NCI-H1436 treated with DMSO at 0.1 percent for 48 hours (cell line): ENCODE data around the gene DHRS2.
"Not testable (repeated sequence)": the region's sequence is repeated elsewhere in the genome, so short reads cannot be mapped to it uniquely, and the experiment has no call there.

Experiments
- DNase-seq: peaks from one replicate; lab custom pipeline; 2025; lab: John Stamatoyannopoulos, UW

DHRS2 gene

DNA sequence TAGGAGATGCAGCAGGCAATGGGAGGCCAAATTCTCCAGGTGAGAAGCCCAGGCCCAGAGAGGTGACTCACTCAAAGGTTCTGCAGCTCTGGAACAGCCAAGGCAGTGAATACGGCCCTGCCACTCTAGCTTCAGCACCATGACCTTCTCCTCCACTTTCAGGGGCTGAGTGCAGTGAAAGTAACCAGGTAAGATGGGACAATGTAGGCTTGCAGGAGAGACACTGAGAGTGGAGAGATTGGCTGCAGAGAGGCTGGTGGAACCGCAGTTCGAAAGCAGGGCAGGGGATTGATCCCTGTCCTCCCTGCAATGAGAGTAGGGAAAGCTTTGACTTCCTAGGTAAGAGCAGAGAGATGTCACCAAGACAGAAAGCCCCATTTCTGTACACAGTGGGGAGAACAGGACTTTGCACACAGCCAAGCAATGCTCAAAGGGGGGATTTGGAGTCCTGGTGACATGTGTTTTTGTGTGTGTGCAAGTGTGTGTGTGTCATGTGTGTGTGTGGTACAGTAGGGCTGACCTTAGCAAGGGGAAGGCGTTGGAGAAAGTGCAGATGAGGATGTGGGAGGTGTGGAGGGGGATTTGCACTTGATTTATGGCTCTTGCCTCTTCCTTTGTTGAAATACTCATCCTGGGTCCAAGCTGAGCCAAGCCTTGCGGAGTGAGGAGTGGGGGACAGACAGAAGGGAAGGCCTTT lies 12.7 kb downstream of the DHRS2 start:
- DNase-seq, result no peak

- DNase-seq, result no peak
These were observed 14.3 kb downstream of the DHRS2 start for GRCh38 chr14:23650506-23650905.

GRCh38 chr14:23653051-23653450 lies 16.9 kb downstream of the DHRS2 start:
- no peak for DNase-seq

GRCh38 chr14:23654231-23654630 lies 18.1 kb downstream of the DHRS2 start:
- no peak for DNase-seq

DNA sequence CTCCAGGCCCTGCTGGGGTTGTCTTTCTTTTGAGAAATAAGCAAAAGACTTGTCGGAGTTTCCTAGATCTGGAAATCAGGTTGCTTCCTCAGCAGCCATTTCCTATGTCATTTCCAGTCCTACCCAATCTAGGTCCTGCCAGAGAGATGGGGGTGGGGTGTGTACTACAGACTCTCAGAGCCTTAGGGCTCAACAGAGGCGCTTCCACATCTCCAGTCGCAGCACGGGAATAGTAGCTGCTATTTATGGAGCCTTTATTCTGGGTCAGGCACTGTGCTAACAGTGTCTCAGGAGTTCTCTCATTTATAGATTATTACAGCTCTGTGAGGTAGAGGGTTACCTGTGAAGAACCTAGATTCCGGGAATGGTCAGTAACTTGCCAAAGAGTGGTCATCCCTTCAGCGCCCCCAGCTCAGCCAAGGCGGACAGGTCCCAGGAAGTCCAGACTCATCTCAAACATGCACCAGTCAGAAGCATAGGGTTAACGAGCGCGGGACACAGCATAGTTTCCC lies 21.9 kb downstream of the DHRS2 start:
- DNase-seq, result no peak

- no peak for DNase-seq
These were observed 24.4 kb downstream of the DHRS2 start for GRCh38 chr14:23660290-23661226.

GRCh38 chr14:23661542-23661941 lies 25.4 kb downstream of the DHRS2 start:
- no peak for DNase-seq

GRCh38 chr14:23663127-23663526 lies 27.0 kb downstream of the DHRS2 start:
- DNase-seq, result no peak

DNA sequence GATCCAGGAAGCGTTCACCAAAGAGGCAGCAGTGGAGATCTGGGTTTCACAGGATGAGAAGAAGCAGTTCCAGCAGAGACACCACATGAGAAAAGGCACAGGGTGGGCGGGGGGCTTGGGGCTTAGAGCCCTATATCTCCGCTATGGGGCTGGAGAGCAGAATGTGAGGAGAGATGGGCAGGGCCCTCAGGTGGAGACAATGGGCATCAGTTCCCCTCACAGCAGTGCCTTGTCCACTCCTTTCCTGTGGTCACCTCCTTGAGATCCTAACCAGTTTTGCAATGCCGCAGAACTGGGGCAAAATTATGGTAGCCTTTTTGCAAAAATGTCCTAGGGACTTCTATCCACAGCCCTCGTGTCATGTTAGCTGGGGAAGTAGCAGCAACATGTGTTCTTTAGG lies 27.5 kb downstream of the DHRS2 start:
- DNase-seq, result no peak

DNA sequence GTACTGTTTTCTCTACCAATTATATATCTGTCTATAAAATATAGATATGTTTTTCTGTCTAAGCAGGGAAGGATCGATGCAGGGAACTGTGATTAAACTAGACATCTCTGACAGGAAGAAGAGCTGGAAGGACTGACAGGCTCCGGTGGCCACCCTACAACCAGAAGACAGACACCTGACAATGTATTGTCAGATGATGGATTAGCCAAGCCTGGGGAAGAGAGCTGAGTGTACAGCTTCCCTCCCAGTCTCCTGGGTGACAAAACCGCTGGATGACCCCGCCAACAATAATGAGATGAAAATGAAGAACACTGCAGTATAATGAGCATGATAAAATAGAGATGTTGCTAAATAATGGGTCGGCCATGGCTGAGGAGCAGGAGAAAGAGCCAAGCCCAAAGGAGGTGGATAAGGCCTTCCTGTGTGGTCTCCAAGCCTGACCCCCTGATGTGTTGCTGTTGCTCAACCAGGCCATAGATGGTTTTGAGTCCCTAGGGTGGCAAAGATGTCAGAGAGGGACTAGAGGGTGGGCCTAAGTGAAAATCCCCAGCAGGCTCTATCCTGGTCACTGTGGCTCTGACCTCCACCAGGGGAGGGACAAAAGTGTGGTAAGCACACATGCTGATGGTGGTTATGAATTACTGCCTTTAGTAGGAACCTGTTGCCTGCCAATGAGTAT lies 28.2 kb downstream of the DHRS2 start:
- DNase-seq, result no peak

GRCh38 chr14:23665302-23666016 lies 29.3 kb downstream of the DHRS2 start:
- DNase-seq, result no peak

DNA sequence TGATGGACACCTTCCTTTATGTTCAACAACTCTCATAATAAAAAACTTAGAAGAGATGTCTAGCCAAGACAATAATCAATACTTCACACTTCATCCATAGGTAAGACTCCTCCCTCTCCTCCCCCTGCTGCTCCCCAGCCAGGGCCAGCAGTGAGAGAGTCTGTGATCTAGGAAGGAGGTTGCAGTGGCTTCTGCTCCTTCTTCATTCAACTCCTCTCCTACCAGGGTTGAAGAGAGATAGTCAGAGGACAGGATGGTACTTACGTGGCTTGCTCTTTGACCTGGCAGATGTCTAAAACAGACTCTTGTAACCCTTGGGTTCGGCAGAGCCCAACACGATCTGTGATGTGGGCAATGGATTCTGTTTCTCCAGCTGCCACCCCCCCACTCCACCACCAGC lies 31.0 kb downstream of the DHRS2 start:
- DNase-seq, result no peak

GRCh38 chr14:23669441-23669840 lies 33.3 kb downstream of the DHRS2 start:
- no peak for DNase-seq

GRCh38 chr14:23670481-23670880 lies 34.3 kb downstream of the DHRS2 start:
- no peak for DNase-seq

DNA sequence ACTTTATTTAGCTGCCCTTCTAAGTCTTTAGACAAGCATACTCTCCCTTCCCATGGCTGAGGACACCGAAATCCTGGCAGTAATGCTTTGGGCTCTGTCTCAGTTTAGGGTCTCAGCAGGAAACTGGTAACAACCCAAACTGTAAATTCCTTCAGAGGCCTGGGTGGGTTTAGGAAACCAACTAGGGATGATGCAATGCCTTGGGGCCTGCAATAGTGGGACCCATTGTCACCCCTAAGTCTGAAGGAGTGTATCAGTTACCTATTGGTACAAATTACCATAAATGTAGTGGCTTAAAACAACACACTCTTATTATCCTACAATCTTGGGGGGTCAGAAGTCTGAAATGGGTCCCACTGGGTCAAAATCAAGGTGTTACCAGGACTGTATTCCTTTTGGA lies 36.0 kb downstream of the DHRS2 start:
- DNase-seq, result no peak

DNA sequence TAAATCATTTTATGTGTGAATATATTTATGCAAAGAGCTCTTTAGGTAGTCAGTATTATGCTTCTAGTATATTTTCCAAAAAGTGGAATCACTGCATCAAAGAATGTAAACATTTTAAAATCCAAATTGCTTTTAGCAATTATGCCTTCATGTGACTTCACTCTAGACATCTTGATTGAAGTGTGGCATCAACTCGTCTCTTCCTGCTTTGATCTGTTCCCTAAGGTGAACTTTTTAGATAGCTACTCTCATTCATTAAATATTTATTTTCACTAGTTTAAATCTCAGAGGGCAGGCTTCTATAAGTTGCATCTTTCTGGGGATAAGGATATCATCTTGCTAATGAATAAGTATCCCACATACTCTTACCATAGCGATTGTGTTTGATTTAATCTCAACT lies 39.2 kb downstream of the DHRS2 start:
- no peak for DNase-seq

- no peak for DNase-seq
These were observed 39.7 kb downstream of the DHRS2 start for GRCh38 chr14:23675906-23676305.

DNA sequence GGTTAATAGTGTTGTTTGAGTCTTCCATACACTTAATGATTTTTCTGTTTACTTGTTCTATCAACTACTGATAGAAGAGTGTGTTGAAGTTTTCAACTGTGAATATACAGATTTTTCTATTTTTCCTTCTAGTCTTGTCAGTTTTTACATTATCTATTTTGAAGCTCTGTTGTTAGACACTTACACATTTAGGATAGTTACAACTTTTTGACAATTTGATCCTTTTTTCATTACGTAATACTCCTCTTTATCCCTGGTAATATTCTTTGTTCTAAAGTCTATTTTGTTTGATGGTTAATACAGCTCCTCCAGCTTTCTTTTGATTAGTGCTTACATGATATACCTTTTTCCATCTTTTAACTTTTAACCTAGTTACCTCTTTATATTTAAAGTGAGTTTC lies 45.2 kb downstream of the DHRS2 start:
- no peak for DNase-seq

DNA sequence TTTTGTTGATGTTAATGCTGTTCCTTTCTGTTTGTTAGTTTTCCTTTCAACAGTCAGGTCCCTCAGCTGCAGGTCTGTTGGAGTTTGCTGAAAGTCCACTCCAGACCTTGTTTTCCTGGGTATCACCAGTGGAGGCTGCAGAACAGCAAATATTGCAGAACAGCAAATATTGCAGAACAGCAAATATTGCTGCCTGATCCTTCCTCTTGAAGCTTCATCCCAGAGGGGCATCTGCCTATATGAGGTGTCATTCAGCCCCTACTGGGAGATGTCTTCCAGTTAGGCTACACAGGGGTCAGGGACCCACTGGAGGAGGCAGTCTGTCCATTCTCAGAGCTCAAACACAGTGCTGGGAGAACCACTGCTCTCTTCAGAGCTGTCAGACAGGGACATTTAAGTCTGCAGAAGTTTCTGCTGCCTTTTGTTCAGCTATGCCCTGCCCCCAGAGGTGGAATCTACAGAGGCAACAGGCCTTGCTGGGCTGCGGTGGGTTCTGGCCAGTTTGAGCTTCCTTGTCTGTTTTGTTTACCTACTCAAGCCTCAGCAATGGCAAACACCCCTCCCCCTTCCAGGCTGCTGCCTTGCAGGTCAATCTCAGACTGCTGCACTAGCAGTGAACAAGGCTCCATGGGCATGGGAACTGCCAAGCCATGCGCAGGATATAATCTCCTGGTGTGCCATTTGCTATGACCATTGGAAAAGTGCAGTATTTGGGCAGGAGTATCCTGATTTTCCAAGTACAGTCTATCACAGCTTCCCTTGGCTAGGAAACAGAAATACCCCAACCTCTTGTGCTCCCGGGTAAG lies 53.7 kb downstream of the DHRS2 start:
- DNase-seq, result not testable (repeated sequence)

DNA sequence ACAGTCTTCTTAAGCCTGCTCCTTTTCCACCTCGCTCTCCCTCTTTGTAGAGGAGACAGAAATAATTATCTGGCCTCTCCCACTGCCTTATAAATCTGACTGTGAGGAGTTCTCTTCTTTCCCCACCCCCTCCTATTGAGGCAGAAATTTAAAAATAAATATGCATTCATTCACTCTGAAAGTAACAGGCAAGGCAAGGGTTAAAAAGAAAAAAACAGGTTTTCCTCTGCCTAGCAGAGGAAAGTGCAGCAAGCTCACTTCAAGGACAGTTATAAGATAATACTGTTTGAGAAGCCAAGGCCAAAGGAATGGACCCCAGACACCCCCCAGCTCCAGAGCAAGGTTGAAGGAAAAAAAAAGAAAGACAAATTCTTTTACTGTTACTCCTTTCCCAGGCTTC lies 56.3 kb downstream of the DHRS2 start:
- no peak for DNase-seq

GRCh38 chr14:23693252-23693775 lies 57.1 kb downstream of the DHRS2 start:
- DNase-seq, result no peak
